HG03432 (cell line): ENCODE results near the gene CRABP2.

Experiments used
- ATAC-seq: cut with Tn5 transposase; IDR thresholded peaks from one replicate; pipeline ENCODE4 v1.9.1; 2021; ENCODE audit warnings: mild to moderate bottlenecking, moderate library complexity; ENCODE audit not compliant: unreplicated experiment

The CRABP2 gene

DNA sequence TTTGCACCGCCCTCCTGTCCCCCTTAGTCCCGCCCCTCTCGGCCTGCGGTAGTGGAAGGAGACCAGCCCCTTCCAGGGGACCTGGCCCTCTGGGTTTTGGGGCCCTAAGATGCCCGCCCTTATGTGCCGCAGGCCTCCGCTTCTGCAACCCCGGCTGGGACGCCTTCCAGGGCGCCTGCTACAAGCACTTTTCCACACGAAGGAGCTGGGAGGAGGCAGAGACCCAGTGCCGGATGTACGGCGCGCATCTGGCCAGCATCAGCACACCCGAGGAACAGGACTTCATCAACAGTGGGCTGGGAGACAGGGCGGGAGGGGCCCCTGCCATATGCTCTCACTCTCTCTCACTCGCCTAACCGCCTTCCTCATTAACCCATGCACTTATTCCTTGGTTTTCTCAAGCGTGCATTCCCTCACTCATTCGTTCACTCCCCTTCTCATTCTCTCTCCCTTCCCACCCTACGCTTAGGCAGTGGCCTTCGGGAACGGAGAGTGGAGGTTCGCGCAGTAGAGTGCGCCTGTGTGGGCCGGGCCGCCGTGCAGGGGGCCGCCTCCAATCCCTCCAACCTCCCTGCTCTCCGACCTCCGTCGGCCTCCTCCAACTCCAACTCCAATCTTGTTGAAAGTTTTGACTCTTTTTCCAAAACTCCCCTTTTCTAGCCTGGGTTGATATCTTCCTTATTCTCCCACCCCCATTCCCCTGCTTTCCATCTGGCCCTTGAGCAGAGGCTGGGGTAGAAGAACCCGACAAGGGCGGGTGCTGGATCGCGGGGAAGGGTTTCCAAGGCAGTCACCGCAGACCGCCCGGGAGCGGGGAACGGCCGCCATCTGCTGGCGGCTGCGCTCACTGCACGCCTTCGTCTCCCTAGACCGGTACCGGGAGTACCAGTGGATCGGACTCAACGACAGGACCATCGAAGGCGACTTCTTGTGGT, 48.3 kb downstream of the CRABP2 start:
- no peak for ATAC-seq

DNA sequence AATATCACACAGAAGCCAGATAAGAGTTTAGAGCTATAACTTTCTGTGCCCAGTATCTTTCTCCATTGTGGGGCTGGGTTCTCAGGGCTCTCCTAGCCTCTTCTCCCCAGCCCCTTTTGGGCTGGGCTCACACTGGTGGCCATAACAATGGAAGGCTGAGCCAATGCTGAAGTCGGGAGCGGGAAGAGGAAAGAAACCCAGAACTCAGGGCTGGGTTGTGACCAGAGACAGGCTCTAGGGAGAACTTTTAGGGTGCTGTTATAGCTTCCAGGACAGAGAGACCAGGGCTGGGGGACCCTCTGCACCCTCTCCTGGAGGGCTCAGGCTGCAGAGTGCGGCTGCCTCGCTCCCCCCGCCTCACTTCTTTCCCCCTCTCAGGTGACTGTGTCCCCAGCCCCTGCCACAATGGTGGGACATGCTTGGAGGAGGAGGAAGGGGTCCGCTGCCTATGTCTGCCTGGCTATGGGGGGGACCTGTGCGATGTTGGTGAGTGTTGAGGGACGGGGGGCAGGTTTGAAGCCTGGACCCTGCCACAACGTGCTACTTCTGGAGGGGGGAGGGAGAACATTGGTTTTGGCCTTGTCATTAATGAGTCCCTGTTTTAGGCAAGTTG, 49.4 kb downstream of the CRABP2 start:
- ATAC-seq = no peak

DNA sequence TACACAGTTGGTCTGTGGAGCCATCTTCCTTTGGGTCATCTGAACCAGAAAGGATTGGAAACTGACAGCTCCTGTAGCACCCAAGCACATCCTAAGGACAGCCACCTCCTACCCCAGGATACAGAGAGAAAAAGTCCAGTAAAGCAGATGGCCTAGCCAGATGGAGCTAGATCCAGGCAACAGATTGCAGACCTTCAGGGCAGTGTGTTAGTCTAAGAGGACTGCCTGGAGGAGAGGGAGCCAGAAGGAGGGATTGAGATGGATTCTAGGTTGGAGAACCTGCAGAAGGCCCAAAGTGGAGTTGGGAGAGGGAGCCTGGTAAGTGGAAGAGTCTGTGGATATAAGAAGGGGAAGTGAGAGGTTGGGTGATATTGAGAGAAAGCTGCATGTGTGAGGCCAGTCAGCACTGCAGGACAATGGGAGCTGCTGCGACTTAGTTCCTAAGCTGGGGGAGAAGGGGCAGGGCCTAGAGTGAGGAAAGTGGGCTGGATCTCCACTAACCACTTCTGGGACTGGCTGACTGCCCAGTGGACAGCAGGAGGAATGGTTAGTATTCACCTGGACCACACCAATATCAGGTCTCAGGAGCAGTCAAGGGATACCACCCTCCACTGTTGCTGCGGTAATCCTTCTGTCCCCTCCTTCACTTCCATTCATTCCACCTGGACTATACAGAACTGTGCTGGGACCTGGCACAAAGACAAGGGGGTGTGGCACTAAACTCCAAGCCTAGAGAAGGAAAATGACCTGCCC, 50.1 kb downstream of the CRABP2 start:
- no peak for ATAC-seq

DNA sequence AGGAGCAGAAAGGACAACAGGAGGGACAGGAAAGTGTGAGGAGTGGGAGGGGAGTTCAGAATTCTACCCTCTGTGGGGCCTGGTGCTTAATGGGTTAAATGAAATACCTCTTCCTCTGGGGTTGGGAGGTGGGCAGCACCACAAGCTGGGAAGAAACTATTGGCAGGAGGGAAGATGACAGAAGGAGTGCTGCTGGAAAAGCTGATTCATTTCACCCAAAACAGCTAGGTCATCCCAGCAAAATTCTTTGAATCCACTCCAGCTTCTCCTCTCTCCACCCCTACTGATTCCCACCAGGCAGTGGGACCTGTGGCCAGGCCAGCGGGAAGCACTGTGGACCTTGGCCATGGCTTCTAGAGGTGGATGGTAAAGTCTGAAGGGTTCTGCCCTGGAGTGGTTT, 50.7 kb downstream of the CRABP2 start:
- no peak for ATAC-seq

DNA sequence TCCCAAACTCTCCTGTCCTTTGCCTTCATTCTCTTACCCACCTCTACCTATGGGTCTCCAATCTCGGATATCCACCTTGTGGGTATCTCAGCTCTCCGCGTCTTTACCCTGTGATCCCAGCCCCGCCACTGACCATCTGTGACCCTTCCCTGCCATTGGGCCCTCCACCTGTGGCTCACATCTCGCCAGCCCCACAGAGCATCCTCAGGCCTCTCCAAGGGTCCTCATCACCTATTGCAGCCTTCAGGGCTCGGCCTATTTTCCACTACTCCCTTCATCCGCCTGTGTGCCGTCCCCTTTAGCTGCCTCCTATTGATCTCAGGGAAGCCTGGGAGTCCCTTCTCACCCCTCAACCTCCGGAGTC, 52.4 kb downstream of the CRABP2 start:
- no peak for ATAC-seq

DNA sequence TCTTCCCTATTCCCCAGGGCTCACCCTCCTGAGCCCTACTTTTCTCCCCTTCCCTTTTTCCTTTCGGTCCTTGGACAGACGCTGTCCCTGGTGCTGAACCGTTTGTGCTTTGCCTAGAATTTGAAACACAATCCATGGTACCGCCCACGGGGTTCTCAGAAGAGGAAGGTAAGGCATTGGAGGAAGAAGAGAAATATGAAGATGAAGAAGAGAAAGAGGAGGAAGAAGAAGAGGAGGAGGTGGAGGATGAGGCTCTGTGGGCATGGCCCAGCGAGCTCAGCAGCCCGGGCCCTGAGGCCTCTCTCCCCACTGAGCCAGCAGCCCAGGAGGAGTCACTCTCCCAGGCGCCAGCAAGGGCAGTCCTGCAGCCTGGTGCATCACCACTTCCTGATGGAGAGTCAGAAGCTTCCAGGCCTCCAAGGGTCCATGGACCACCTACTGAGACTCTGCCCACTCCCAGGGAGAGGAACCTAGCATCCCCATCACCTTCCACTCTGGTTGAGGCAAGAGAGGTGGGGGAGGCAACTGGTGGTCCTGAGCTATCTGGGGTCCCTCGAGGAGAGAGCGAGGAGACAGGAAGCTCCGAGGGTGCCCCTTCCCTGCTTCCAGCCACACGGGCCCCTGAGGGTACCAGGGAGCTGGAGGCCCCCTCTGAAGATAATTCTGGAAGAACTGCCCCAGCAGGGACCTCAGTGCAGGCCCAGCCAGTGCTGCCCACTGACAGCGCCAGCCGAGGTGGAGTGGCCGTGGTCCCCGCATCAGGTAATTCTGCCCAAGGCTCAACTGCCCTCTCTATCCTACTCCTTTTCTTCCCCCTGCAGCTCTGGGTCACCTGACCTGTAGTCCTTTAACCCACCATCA, 53.0 kb downstream of the CRABP2 start:
- ATAC-seq = no peak
